ENCODE measurements around the gene TTLL10.

Gene TTLL10

DNA sequence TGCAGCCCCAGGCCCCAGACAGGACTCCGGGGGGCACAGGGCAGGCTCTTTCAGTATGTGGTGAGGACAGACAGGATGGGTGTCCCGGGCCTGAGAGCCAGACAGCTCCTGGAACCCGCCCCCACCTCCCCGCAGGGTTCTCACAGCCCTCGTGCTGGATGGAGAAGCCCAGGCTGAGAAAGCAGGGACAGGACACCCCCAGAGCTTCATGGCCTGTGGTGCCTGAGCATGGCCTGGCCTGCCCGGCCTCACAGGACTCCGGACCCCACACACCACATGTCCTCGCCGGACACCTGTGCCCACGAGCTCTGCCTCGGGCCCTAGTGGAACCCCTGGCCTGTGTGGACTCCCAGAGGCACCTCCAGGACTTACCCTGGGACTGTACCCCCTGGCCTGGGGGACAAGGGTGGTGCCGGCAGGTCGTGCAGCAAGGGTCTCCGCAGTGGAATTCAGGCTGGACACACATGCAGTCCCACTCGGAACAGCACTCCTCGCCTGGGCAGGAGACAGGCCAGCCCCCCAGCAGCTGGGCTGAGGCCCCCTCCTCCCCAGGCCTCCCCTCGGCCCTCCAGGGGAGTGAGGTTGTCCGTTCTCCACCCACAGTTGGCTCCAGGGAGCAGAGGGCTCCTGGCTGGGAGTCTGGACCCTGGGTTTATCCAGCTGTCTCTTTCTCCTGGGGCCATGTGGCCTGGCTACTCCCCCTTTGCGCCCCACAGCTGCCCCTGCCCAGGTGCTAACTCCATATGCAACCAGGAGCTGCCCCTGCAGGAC is 31.5 kb downstream of the TTLL10 start:
- no peaks in the 10 kb centered on the region for H3K36me3 ChIP-seq (ENCODE audit: insufficient read depth, low read length)
- H3K4me3 ChIP-seq (ENCODE audit: low read length, poor library complexity, severe bottlenecking) = no peak overlapping the region
- H3K9me2 ChIP-seq (replicated peaks; ENCODE audit: low read depth, low read length) = no peaks in the 10 kb centered on the region
- no peaks in the 10 kb centered on the region for H3K27me3 ChIP-seq (ENCODE audit: insufficient read depth, low read length, poor library complexity, severe bottlenecking)
- peak overlapping the region; percentile 43 for H3K9ac ChIP-seq (ENCODE audit: low read depth, low read length, poor library complexity, severe bottlenecking)
- H3K9me3 ChIP-seq (ENCODE audit: insufficient read depth, low read depth, low read length) = no peaks in the 10 kb centered on the region
- no peaks in the 10 kb centered on the region for H4K20me1 ChIP-seq (ENCODE audit: insufficient read depth, low read length, poor library complexity, severe bottlenecking)
- peaks cover 43% of the 10 kb centered on the region for H3K4me1 ChIP-seq (ENCODE audit: insufficient read depth, low read length, poor library complexity, severe bottlenecking)
- H2AFZ ChIP-seq (ENCODE audit: low read length) = no peak overlapping the region
- TF ChIP-seq EZH2phosphoT487 (IDR thresholded peaks at IDR 0.05; ENCODE audit: borderline replicate concordance) = no peak
- TF ChIP-seq CTCF (conservative IDR thresholded peaks at IDR 0.05; ENCODE audit: low read length) = no peak
- H3K79me2 ChIP-seq (ENCODE audit: insufficient read depth, low read length) = peaks cover 2% of the 10 kb centered on the region; the same call in 1 of the 2 replicates
- 0 out of 2 replicates have a peak, but pooled peaks cover 3% of the 10 kb centered on the region for H3F3A ChIP-seq (ENCODE audit: low read depth)
- peak overlapping the region; percentile 45 for H3K4me2 ChIP-seq (ENCODE audit: low read depth, low read length, poor library complexity, severe bottlenecking)

DNA sequence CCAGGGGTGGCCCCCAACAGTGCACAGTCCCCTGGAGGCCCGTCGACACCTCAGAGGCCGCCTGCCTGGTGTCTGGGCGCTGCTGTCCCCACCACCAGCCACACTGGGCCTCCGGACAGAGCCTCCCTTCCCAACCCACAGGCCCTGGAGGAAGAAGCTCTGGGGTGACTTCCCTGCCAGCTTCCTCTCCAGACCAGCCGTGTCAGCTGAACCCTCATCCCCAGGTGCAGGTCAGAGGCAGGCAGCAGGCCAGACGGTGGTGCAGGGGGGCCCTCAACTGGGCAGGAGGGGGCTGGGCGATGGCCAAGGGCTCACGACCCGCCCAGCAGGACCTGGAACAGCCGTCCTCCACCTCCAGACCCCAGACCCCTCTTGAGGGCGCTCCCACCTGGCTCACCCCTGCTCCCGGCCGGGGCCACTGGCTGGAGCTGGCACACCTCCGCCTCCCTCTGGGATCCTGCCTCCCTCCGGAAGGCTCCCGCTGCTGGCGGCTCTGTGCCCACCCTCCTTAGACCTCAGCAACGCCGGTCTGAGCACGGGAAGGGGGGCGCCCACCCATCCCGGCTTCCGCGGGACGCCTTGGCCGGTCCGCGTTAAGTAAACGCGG is 32.2 kb downstream of the TTLL10 start:
- Histone ChIP-seq H3K79me2 (ENCODE audit: insufficient read depth, low read length) (peaks cover 7% of the 10 kb centered on the region; the same call in 1 of the 2 replicates), H3K27me3 (ENCODE audit: insufficient read depth, low read length, poor library complexity, severe bottlenecking) (no peaks in the 10 kb centered on the region), H3K36me3 (ENCODE audit: insufficient read depth, low read length) (no peaks in the 10 kb centered on the region), H3F3A (ENCODE audit: low read depth) (0 out of 2 replicates have a peak, but pooled peaks cover 3% of the 10 kb centered on the region), H3K4me3 (ENCODE audit: low read length, poor library complexity, severe bottlenecking) (peak overlapping the region; percentile 49), H3K4me1 (ENCODE audit: insufficient read depth, low read length, poor library complexity, severe bottlenecking) (peaks cover 47% of the 10 kb centered on the region), H2AFZ (ENCODE audit: low read length) (no peak overlapping the region), H3K9me2 (replicated peaks; ENCODE audit: low read depth, low read length) (no peaks in the 10 kb centered on the region), H3K4me2 (ENCODE audit: low read depth, low read length, poor library complexity, severe bottlenecking) (peak overlapping the region; percentile 45), H3K9ac (ENCODE audit: low read depth, low read length, poor library complexity, severe bottlenecking) (peak overlapping the region; percentile 43), H4K20me1 (ENCODE audit: insufficient read depth, low read length, poor library complexity, severe bottlenecking) (no peaks in the 10 kb centered on the region), H3K9me3 (ENCODE audit: insufficient read depth, low read depth, low read length) (no peaks in the 10 kb centered on the region)
- no peak for TF ChIP-seq CTCF (conservative IDR thresholded peaks at IDR 0.05; ENCODE audit: low read length)
- no peak for TF ChIP-seq EZH2phosphoT487 (IDR thresholded peaks at IDR 0.05; ENCODE audit: borderline replicate concordance)

DNA sequence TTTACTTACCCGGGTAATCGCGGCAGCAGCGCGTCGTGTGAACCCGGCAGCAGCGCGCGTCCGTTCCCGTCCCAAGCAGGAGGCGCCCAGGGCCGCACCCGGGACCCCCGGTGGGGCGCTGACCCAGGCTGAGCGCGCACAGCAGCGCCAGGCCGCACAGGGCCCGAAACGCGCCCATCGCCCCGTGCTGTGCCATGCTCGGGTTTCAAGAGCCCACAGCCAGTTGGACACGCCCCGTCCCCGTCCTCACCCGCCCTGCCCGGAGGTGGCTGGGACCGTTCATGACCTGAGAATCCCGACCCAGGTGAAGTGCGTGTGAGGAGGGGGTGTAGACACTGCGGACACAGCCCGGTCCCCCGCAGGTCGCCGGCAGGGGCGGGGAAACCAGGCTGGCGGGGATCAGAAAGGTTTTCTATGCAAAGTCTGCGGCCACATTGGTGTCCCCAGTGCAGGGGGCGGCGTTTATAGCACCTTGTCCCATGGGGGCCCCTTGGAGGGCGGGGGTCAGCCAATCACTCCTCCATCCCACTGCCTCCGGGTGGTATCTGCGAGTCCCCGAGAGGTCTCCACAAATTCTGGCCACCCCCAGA is 32.8 kb downstream of the TTLL10 start, which contains the start of gene TNFRSF18:
TNFRSF18 (minus strand) TSS at position 217 of the 590 bp plus-strand sequence; CDS start at position 196, 21 bp downstream.
- H3K27me3 ChIP-seq (ENCODE audit: insufficient read depth, low read length, poor library complexity, severe bottlenecking) = no peaks in the 10 kb centered on the region
- H3K4me2 ChIP-seq (ENCODE audit: low read depth, low read length, poor library complexity, severe bottlenecking) = peak within 1 kb of the TSS; percentile 85
- H2AFZ ChIP-seq (ENCODE audit: low read length) = no peak within 1 kb of the TSS
- no peaks in the 10 kb centered on the region for H3K36me3 ChIP-seq (ENCODE audit: insufficient read depth, low read length)
- peak within 1 kb of the TSS; percentile 71 for H3K9ac ChIP-seq (ENCODE audit: low read depth, low read length, poor library complexity, severe bottlenecking)
- TF ChIP-seq EZH2phosphoT487 (IDR thresholded peaks at IDR 0.05; ENCODE audit: borderline replicate concordance) (no peak), CTCF (conservative IDR thresholded peaks at IDR 0.05; ENCODE audit: low read length) (no peak)
- no peaks in the 10 kb centered on the region for H4K20me1 ChIP-seq (ENCODE audit: insufficient read depth, low read length, poor library complexity, severe bottlenecking)
- no peaks in the 10 kb centered on the region for H3K9me2 ChIP-seq (replicated peaks; ENCODE audit: low read depth, low read length)
- 0 out of 2 replicates have a peak, but pooled peaks cover 3% of the 10 kb centered on the region for H3F3A ChIP-seq (ENCODE audit: low read depth)
- H3K9me3 ChIP-seq (ENCODE audit: insufficient read depth, low read depth, low read length) = no peaks in the 10 kb centered on the region
- H3K4me1 ChIP-seq (ENCODE audit: insufficient read depth, low read length, poor library complexity, severe bottlenecking) = peaks cover 47% of the 10 kb centered on the region
- H3K79me2 ChIP-seq (ENCODE audit: insufficient read depth, low read length) = peaks cover 13% of the 10 kb centered on the region; the same call in 1 of the 2 replicates
- H3K4me3 ChIP-seq (ENCODE audit: low read length, poor library complexity, severe bottlenecking) = peak within 1 kb of the TSS; percentile 49

Measured in Loucy (cell line).